SK-N-SH (cell line): ENCODE results near the gene CCDC150. TPM values are rescaled to one million over a fixed set of nuclear protein-coding genes. Genes with fewer than 3 reads are reported as not detected.

Experiments
- CTCF ChIA-PET: fragments of 300-600, 350-600 bp; formaldehyde crosslinking; extraction: SDS; loops from one replicate; lab custom pipeline; 2021; lab: Yijun Ruan, JAX
- POLR2A ChIA-PET: fragments of 350-600 bp; sonication (Branson Sonifier 250); formaldehyde crosslinking; extraction: SDS; loops from one replicate; lab custom pipeline; 2020; ENCODE audit warnings: antibody characterized with exemption, inconsistent platforms; lab: Yijun Ruan, JAX
- DNase-seq: peaks from one replicate; pipeline ENCODE4 v3.0.0; 2012
- H2AFZ ChIP-seq: fragments of 200-600 bp; sonication (generic); 2 replicates; pipeline ENCODE4 v1.8.1; 2016; ENCODE audit warnings: antibody characterized with exemption, mild to moderate bottlenecking, low read depth
- H3F3A ChIP-seq: fragments of 200-600 bp; sonication (generic); replicated peaks from 2 replicates; pipeline ENCODE3; 2016; ENCODE audit warnings: antibody characterized with exemption, mild to moderate bottlenecking; ENCODE audit not compliant: insufficient read depth
- H3K27ac ChIP-seq, 2 experiments: fragments of 200-500 bp in 1 of 2; fragments of 200-600 bp in 1 of 2; sonication (Bioruptor generic) in 1 of 2; sonication (generic), shearing (Covaris generic) in 1 of 2; 2 replicates each; pipeline versions ENCODE4 v1.5.1 to v1.6.1; 2014 to 2016; ENCODE audit warnings: low read depth in 2 of 2, inconsistent platforms in 1 of 2, low read length in 1 of 2, mild to moderate bottlenecking in 1 of 2, mixed read lengths in 1 of 2
- H3K27me3 ChIP-seq: fragments of 200-600 bp; sonication (generic), shearing (Covaris generic); 2 replicates; pipeline ENCODE4 v1.6.1; 2016; ENCODE audit warnings: mixed run types; ENCODE audit not compliant: insufficient read depth
- H3K36me3 ChIP-seq, 2 experiments: fragments of 200-500 bp in 1 of 2; fragments of 200-600 bp in 1 of 2; sonication (Bioruptor generic) in 1 of 2; sonication (generic) in 1 of 2; replicated peaks in 1 of 2; 2 replicates each; pipeline versions ENCODE3 to v1.5.1; 2014 to 2016; ENCODE audit warnings: low read length in 1 of 2, mild to moderate bottlenecking in 1 of 2; ENCODE audit not compliant: insufficient read depth in 2 of 2, control insufficient read depth in 1 of 2
- H3K4me1 ChIP-seq, 2 experiments: fragments of 200-500 bp in 1 of 2; fragments of 200-600 bp in 1 of 2; sonication (Bioruptor generic) in 1 of 2; sonication (generic), shearing (Covaris generic) in 1 of 2; 2 replicates each; pipeline versions ENCODE4 v1.5.1 to v1.6.1; 2014 to 2016; ENCODE audit warnings: low read depth in 1 of 2, low read length in 1 of 2, mixed run types in 1 of 2; ENCODE audit not compliant: insufficient read depth in 2 of 2, control insufficient read depth in 1 of 2
- H3K4me2 ChIP-seq: fragments of 200-600 bp; sonication (generic), shearing (Covaris generic); 2 replicates; pipeline ENCODE4 v1.6.1; 2017; ENCODE audit warnings: mixed run types
- H3K4me3 ChIP-seq, 2 experiments: fragments of 200-500 bp in 1 of 2; fragments of 200-600 bp in 1 of 2; sonication (Bioruptor generic) in 1 of 2; sonication (generic), shearing (Covaris generic) in 1 of 2; 2 replicates each; pipeline versions ENCODE4 v1.5.1 to v1.8.1; 2014 to 2016; ENCODE audit warnings: low read depth in 2 of 2, inconsistent platforms in 1 of 2, low read length in 1 of 2, mild to moderate bottlenecking in 1 of 2, mixed read lengths in 1 of 2, moderate library complexity in 1 of 2
- H3K79me2 ChIP-seq: fragments of 200-600 bp; sonication (generic); 2 replicates; pipeline ENCODE4 v1.8.1; 2017; ENCODE audit warnings: mild to moderate bottlenecking; ENCODE audit not compliant: insufficient read depth
- H3K9ac ChIP-seq: fragments of 200-600 bp; sonication (generic); 2 replicates; pipeline ENCODE4 v1.6.1; 2017; ENCODE audit warnings: mixed run types
- H3K9me2 ChIP-seq: fragments of 200-600 bp; sonication (generic); 2 replicates; pipeline ENCODE4 v1.6.1; 2017; ENCODE audit warnings: mixed run types
- H3K9me3 ChIP-seq: fragments of 200-600 bp; sonication (generic); 2 replicates; pipeline ENCODE4 v1.6.1; 2017; ENCODE audit warnings: mixed run types, mild to moderate bottlenecking, moderate library complexity
- H4K20me1 ChIP-seq: fragments of 200-600 bp; sonication (generic); 2 replicates; pipeline ENCODE4 v1.6.1; 2017; ENCODE audit warnings: mild to moderate bottlenecking, mixed run types; ENCODE audit not compliant: insufficient read depth
- CTCF ChIP-seq: fragments of 200-600 bp; sonication (generic); IDR thresholded peaks from 2 replicates; pipeline ENCODE4 v1.6.1; 2017; ENCODE audit warnings: antibody characterized with exemption, mild to moderate bottlenecking, moderate library complexity
- EP300 ChIP-seq, 2 experiments: IDR thresholded peaks; 2 replicates each; pipeline versions ENCODE4 v1.4.0 to v1.6.1; 2012; ENCODE audit warnings: borderline replicate concordance in 1 of 2, low read depth in 1 of 2, low read length in 1 of 2
- EZH2phosphoT487 ChIP-seq: fragments of 200-600 bp; sonication (generic); IDR thresholded peaks from 2 replicates; pipeline ENCODE4 v1.6.1; 2017; ENCODE audit warnings: low read depth, mixed run types, mild to moderate bottlenecking, antibody characterized with exemption, moderate library complexity, borderline replicate concordance
- FOXJ3 ChIP-seq: sonication (generic); formaldehyde crosslinking; IDR thresholded peaks from 2 replicates; pipeline ENCODE4 v1.5.1; 2020; ENCODE audit warnings: mild to moderate bottlenecking, missing genetic modification reagents
- GABPA ChIP-seq: IDR thresholded peaks from 2 replicates; pipeline ENCODE4 v1.4.0; 2012; ENCODE audit warnings: low read depth, mild to moderate bottlenecking
- JUND ChIP-seq: IDR thresholded peaks from 2 replicates; pipeline ENCODE4 v1.4.0; 2012
- NFIC ChIP-seq: IDR thresholded peaks from 2 replicates; pipeline ENCODE4 v1.4.0; 2012; ENCODE audit warnings: borderline replicate concordance
- NRF1 ChIP-seq: IDR thresholded peaks from 2 replicates; pipeline ENCODE4 v1.6.1; 2012; ENCODE audit warnings: low read depth, mild to moderate bottlenecking, low read length
- POLR2AphosphoS5 ChIP-seq: IDR thresholded peaks from 2 replicates; pipeline ENCODE4 v1.6.1; 2012; ENCODE audit warnings: low read depth, low read length
- RAD21 ChIP-seq: IDR thresholded peaks from 2 replicates; pipeline ENCODE4 v1.6.1; 2012; ENCODE audit warnings: mild to moderate bottlenecking, low read length
- REST ChIP-seq: IDR thresholded peaks from 2 replicates; pipeline ENCODE4 v1.6.1; 2012; ENCODE audit warnings: mild to moderate bottlenecking, low read depth, low read length, moderate library complexity
- RXRA ChIP-seq: IDR thresholded peaks from 2 replicates; pipeline ENCODE4 v1.4.0; 2012; ENCODE audit warnings: low read depth, mild to moderate bottlenecking, borderline replicate concordance
- TAF1 ChIP-seq: IDR thresholded peaks from 2 replicates; pipeline ENCODE4 v1.6.1; 2012; ENCODE audit warnings: low read depth, mild to moderate bottlenecking, low read length, moderate library complexity, borderline replicate concordance
- TCF12 ChIP-seq: IDR thresholded peaks from 2 replicates; pipeline ENCODE4 v1.4.0; 2012
- USF1 ChIP-seq: IDR thresholded peaks from 2 replicates; pipeline ENCODE4 v1.4.0; 2012; ENCODE audit warnings: low read depth, borderline replicate concordance
- USF2 ChIP-seq: fragments of 150-350 bp; IDR thresholded peaks from 2 replicates; pipeline ENCODE4 v1.6.1; 2017; ENCODE audit warnings: antibody characterized with exemption, low read length, low read depth, borderline replicate concordance
- WGBS: methylation state at CpG from one replicate; pipeline ENCODE4 v1.1.6; 2017; ENCODE audit warnings: low lambda C conversion rate; 5-methylcytosine and 5-hydroxymethylcytosine counted together
- polyA plus RNA-seq, 3 experiments: library from polyadenylated mRNA; depleted of rRNA; stranded (reverse); fragments of >200 nt; gene quantifications; 2 replicates each; pipeline ENCODE4 v1.2.3, GENCODE V29; 2012

Gene CCDC150
- polyA plus RNA-seq, 1 of the 3 experiments (the other 2 are of a cell fraction), result 4.6 TPM

GRCh38 chr2:196655761-196656160 is 16.2 kb downstream of the CCDC150 start (continued):
- TF ChIP-seq TAF1 (no peak), POLR2AphosphoS5 (no peak), EZH2phosphoT487 (no peak), EP300 (IDR thresholded peaks at IDR 0.05; ENCODE audit: borderline replicate concordance in 1 of 2, low read depth in 1 of 2, low read length in 1 of 2) (no peak)

- H3K4me1 ChIP-seq, result peaks cover 0 to 5% of the 10 kb centered on the region in 2 experiments; a peak in 1 of 4 replicates
- WGBS, result 97% methylated on average over 2 of the region's 2 CpGs
- no peaks in the 10 kb centered on the region for H3F3A ChIP-seq
- peaks cover 0 to 15% of the 10 kb centered on the region in 2 experiments for H3K36me3 ChIP-seq
- POLR2A ChIA-PET, result no interaction called here
- no peak overlapping the region for H3K4me3 ChIP-seq
- H4K20me1 ChIP-seq, result no peaks in the 10 kb centered on the region
- no peaks in the 10 kb centered on the region for H3K27me3 ChIP-seq
- H3K27ac ChIP-seq, result no peak overlapping the region
- H3K9me3 ChIP-seq, result no peaks in the 10 kb centered on the region; the same call in 1 of the 2 replicates
- H3K9me2 ChIP-seq, result no peaks in the 10 kb centered on the region
- DNase-seq, result no peak
- no peak overlapping the region for H2AFZ ChIP-seq
- no peak overlapping the region for H3K9ac ChIP-seq
- CTCF ChIA-PET, result no interaction called here
- TF ChIP-seq NFIC (no peak), EP300 (IDR thresholded peaks at IDR 0.05; ENCODE audit: borderline replicate concordance in 1 of 2, low read depth in 1 of 2, low read length in 1 of 2) (no peak), RAD21 (no peak), NRF1 (no peak), JUND (no peak), RXRA (no peak), EZH2phosphoT487 (no peak), TCF12 (no peak), POLR2AphosphoS5 (no peak), GABPA (no peak), CTCF (no peak), FOXJ3 (CRISPR knock-in tag) (no peak), USF2 (no peak), REST (no peak), USF1 (no peak)
- peaks cover 15% of the 10 kb centered on the region for H3K79me2 ChIP-seq
- H3K4me2 ChIP-seq, result no peak overlapping the region
These were observed 17.8 kb downstream of the CCDC150 start for GRCh38 chr2:196657333-196657732.
